SH-SY5Y (cell line): ENCODE data around the gene KIF1C.

Experiments used
- GATA2 ChIP-seq: IDR thresholded peaks from 2 replicates; pipeline ENCODE4 v1.6.1; 2011; ENCODE audit warnings: mild to moderate bottlenecking, low read depth, low read length
- GATA3 ChIP-seq: IDR thresholded peaks from 2 replicates; pipeline ENCODE4 v1.6.1; 2011; ENCODE audit warnings: low read depth, mild to moderate bottlenecking, low read length, moderate library complexity

GRCh38 chr17:5045496-5045895, 47.7 kb downstream of the KIF1C start:
- TF ChIP-seq GATA3 (no peak), GATA2 (no peak)
